NCI-H748 treated with DMSO at 0.1 percent for 48 hours (cell line): ENCODE measurements around the gene KCNF1.
"Not testable (repeated sequence)": the region's sequence is repeated elsewhere in the genome, so short reads cannot be mapped to it uniquely, and the experiment has no call there.

Experiments used
- DNase-seq: peaks from one replicate; lab custom pipeline; 2025; lab: John Stamatoyannopoulos, UW

The KCNF1 gene

DNA sequence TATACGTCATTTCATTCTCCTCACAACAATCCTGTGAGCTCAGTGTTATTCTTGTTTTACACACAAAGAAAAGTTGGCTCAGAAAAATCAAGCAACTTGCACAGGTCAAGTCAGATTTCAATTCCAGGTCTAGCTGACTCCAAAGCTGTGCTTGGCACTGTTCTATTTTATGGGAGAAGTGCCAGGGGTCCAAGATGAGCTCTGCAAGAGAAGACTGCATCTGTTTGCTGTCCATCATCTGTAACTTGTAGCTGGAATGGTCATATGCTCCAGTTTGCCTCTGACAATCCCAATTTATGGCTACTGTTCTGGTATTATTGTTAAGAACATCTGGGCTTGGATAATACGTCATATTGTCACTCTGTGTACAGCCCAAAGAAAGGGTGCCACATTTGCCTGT is 28.9 kb downstream of the KCNF1 start:
- DNase-seq, result no peak

GRCh38 chr2:10941383-10941782 is 29.6 kb downstream of the KCNF1 start:
- DNase-seq, result no peak

DNA sequence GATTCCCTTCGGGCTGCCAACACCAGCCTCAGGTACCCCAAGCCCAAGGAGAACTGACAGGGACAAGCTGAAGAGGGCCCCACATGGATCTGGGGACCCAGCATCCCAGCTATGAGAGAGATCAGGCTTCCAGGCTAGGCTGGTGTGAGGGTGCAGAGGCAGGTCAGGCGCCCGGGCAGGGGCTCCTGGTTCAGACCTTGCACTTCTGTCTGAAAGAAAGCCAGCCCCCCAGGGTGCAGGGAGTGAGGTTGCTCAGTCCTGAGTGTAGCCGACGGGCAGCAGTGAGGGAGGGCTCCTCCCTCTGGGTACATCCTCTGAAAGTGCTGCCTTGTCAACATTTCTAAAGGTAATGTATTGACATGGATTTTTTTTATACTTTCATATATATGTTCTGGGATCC is 33.1 kb downstream of the KCNF1 start:
- no peak for DNase-seq

DNA sequence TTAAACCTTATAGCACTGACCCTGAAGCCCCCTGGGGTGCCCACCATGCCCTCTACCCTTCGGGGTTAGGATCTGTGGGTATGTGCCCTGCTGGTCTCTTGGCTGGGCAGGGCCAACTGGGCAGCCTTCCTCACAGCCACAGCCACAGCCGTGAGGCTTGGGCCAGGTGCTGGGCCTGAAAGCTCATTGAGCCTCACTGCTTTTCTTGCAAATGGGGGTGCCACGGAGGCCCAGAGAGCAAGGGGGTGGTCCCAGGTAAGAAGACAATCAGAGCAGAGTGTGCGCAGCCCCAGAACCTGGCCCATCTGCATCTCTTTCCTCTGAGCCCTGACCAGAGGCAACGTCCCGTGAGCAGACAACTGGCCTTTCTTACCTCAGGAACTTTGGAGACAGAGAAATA is 34.7 kb downstream of the KCNF1 start:
- no peak for DNase-seq

DNA sequence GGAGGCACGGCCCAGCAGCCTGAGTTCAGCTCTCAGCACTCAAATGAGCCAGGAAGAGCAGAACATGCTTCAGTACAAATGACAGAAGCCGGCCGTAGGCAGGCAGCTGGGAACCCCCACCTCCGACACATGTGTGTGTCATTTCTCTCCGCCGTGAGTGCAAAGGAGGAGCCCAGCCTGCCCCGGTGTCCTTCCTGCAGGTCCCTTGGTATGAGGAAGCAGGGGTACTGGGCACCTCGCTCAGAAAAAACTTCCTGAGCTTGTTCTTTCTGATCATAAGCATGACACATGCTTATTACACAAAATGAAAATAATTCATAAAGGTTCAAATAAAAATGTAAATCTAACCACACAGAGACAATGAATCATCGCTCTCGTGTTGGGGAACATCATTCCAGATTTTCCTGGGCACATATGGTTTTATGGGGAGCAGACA is 35.3 kb downstream of the KCNF1 start:
- no peak for DNase-seq

DNA sequence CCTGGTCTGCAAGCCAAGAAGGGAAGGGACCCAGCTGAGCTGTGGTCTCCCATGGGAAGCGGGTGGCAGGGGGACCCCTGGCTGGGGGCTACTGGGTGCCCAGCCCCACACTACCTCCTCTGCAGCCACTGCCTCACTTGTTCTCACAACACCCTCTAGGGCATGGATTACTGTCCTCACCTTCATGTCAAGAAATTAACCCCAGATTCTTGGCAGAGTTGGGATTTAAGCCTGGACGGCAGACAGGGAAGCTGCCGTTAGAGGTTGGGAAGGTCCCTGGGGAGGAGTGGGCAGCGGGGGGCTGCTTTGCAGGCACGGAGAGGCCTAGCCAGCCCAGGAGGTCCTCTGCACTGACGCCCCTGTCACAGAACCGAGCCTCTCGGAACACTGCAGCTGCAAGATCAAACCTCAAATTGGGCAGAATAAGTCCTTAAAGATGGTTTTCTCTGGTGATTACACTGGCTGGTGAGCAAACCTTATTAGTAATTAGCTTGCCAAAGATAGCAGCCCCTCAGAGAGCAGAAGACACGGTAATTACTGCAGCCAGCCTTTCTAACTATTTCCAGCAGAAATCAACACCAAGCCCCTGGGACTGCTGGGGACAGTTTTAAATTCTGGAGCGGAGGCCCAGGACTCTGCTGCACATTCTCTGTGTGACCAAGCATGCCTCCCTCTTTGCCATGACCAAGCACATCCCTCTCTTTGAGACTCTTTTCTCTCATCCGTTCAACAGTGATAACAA is 35.9 kb downstream of the KCNF1 start:
- DNase-seq, result no peak

- no peak for DNase-seq
Observed at GRCh38 chr2:10948188-10948564, 36.4 kb downstream of the KCNF1 start.

GRCh38 chr2:10948606-10949230 is 37.0 kb downstream of the KCNF1 start:
- no peak for DNase-seq

DNA sequence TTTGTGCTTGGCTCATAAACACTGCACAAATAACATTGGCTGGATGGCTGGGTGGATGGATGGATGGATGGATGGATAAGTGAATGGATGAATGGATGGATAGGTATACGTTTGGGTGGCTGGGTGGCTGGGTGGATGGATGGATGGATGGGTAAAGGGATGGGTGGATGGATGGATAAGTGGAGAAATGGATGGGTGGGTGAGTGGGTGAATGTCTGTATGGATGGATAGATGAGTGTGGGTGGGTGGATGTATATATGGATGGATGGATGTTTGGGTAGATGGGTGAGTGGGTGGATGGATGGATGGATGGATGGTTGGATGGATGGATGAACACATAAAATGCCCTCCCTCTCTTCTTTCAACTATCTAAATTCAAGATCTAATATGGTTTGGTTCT is 38.1 kb downstream of the KCNF1 start:
- DNase-seq, result no peak

DNA sequence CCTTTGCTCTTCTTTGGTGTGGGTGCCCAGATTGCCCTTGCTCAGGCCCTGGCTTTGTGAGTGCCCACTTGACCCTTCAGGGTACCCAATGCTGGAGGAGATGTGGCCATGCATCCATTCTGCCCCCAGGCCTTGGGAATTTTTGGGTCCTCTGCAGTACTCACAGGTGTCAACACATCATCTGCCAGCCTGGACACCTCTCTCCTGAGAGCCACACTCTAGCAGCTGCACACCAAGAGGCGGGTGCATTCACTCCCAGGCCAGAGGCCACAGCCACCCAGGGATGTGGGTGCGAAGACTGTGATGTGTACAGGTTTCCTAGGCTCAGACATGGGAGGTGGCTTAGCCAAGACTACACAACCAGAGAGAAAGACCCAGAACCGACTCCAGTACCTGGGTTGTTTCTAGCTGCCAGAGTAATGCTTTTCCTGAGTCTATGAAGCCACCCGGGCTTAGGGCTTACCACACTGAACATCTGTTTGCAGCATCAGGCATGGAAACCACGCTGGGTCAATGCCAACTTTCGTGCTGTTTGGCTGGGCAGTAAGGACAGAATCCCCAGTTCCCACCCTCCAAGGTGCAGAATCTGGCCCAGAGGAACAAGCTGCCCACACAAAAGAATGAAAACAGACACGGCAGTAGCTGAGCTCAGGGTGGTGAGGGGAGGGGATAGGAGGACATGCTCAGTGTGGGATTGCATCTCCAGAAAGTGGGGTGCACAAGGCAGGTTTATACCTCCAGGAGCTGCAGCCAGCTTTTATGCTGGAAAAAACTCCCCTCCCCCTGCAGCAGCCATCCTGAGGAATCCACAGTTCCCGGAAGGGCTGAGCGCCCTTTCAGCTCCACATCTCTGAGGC is 40.1 kb downstream of the KCNF1 start:
- no peak for DNase-seq

DNA sequence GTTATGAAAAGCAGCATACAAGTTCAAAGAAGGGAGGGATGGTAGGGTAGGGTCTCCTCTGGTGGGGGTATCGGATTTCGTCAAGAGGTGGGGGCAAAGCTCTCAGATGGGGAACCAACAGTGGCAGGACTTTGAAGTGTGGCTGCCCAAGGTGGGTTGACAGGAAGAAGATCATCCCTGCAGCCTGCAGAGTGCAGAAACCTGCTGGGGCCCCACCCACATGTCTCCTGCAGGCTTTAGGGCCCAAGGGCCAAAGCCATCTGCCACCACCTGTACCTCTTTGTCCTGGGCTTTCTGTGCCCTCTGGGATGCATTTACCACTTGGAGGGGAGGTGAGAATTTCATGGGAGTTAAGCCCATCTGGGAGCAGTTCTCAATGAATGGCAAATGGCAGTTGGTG is 42.7 kb downstream of the KCNF1 start:
- DNase-seq, result no peak

DNA sequence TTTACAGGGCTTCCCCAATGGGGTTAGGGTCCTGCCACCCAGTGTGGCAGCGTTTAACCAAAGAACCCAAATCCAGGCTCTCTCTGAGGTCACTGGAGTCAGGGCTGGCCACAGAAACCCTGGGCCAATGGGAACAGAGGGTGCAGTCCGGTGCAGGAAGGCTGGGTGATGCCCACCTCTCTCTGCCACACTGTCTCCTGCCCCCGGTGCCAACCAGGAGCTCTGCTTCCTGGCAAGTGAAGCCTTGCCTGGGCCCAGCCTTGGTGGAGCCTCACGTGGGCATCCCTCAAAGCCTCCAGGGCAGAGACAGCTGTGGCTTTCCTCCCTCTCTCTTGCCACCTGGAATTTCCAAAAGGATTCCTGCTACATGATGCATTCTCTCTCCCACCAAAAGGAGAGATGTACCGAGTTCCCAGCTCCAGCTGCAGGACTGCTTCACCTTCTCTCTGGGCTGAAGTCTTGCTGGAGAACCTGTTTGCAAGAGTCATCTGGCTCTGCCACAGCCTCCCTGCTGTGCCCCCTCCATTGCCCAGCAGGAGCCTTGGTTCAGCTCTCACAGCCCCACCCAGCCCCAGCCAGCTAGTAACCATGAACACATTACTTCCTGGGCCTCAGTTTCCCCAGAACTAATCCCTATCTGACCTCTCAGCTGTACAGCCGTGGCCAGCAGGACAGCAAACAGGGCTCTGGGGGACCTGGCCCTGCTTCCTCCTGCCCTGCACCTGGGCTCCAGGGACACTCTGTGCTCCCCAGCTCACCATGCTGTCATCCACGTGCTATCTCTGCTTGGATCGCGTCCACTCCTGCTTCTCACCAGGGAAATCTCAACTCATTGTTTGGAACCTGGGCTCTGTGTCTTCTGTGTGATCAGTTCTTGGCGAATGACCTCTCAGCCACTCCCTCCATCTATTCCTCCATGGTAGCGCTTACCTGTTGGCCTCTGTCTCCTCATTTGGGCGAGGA is 43.4 kb downstream of the KCNF1 start:
- no peak for DNase-seq

GRCh38 chr2:10956006-10956790 is 44.5 kb downstream of the KCNF1 start:
- no peak for DNase-seq

- DNase-seq, result no peak
Observed at GRCh38 chr2:10957391-10957790, 45.7 kb downstream of the KCNF1 start.

GRCh38 chr2:10958452-10958851 is 46.7 kb downstream of the KCNF1 start:
- DNase-seq, result not testable (repeated sequence)

DNA sequence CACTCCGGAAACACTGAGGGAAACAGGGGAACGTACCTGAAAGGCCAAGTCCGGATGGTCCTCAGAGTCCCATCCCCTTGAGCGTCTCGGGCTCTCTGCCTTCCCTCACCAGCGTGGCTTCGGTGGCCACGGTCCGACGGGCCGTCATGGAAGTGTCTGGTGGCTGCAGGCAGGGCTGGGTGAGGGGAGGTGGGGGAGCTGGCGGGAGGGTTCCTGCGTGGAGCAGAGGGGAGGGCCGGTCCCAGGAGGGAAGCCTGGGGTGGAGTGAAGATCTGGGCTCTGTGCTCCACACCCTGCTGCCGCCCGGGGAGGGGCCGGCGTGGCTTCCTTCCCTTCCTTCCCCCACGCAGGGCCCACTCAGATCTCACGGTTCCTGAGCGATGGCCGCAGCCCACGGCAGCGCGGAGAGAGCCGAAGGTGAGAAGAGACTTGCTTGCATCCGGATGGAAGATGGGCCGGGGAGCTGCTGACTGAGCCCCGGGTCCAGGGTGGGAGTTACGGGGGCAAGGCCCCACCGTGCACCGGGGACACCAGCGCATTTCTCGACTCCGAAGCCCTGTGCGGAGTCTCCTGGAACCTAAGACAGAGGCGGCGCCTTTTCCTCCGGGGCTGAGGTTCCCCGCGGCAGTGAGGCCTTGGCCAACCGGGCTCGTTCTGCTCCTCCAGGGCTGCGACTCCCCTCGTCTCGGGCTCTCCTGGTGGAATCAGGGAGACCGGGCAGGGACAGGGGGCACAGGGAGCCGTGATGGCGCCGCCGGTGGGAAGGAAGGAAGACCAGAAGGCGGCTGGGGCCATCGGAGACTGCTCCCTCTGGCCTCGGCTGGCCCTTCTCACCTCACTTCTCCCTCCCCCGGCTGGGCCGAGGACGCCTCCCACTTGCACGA is 49.1 kb downstream of the KCNF1 start:
- DNase-seq, result no peak

DNA sequence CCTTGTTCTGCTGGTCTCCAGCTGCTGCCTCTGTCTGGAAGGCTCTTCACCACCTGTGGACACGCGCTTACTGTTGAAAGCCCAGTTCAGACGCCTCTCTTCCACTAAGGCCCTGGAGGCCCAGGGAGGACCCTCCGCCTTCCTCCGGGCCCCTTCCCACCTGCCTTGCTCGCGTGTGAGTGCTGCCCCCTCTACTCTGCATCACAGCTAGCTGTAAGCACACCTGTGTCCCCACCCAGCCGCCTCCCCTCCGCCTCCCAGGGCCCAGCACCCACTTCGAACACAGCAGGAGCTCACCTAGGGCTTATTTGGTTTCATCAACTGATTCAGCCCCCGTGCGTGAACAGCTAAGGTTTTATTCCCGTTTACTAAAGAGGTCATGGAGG is 49.7 kb downstream of the KCNF1 start:
- DNase-seq, result no peak

DNA sequence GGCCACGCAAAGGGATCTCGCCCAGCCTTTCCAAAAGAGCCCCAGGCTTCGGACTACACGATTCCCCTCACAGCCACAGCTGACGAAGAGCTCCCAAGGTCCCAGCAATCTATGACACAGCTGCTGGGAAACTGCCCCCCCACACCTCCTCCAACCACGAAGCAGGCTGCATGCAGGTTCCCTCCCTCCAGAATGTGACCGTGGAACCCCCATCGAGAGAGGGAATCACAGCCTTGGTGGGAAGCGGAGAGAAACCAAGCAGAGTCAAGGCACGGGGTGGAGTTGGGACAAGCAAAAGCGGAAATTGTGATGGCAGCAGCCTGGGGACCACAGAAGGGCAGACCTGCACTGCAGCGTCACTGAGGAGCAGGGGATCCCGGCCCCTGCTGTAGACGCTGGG is 50.3 kb downstream of the KCNF1 start:
- DNase-seq, result no peak

- DNase-seq, result no peak
Observed at GRCh38 chr2:10963155-10963554, 51.4 kb downstream of the KCNF1 start.
